Measurements from ENCODE around the gene RGS21.

DNA sequence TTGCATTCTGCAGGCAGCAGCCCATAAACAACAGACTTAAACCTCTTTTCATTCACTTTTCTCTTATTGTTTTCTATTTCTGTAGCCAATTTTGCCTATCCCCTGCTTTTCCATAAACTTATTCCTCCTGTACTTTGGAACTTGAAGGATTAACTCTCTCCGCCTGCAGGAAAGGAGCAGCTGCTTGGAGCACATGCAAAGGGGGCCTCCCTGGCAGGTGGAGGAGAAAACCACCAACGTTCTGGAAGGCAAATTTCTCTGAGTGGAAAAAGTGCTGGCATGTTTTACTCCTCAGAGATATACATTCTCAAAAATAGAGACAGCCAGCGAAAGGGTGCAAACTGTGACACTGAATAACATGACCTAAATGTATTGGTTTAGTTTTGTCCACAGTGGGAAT is 33.6 kb downstream of the RGS21 start:
- TF ChIP-seq, protein P1, sequence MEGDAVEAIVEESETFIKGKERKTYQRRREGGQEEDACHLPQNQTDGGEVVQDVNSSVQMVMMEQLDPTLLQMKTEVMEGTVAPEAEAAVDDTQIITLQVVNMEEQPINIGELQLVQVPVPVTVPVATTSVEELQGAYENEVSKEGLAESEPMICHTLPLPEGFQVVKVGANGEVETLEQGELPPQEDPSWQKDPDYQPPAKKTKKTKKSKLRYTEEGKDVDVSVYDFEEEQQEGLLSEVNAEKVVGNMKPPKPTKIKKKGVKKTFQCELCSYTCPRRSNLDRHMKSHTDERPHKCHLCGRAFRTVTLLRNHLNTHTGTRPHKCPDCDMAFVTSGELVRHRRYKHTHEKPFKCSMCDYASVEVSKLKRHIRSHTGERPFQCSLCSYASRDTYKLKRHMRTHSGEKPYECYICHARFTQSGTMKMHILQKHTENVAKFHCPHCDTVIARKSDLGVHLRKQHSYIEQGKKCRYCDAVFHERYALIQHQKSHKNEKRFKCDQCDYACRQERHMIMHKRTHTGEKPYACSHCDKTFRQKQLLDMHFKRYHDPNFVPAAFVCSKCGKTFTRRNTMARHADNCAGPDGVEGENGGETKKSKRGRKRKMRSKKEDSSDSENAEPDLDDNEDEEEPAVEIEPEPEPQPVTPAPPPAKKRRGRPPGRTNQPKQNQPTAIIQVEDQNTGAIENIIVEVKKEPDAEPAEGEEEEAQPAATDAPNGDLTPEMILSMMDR (IDR thresholded peaks at IDR 0.05), result no peak
- no peak for TF ChIP-seq POLR2A (IDR thresholded peaks at IDR 0.05)

Data from uterus (tissue), 2 donors.